Measurements from ENCODE around the gene UROS.

DNA sequence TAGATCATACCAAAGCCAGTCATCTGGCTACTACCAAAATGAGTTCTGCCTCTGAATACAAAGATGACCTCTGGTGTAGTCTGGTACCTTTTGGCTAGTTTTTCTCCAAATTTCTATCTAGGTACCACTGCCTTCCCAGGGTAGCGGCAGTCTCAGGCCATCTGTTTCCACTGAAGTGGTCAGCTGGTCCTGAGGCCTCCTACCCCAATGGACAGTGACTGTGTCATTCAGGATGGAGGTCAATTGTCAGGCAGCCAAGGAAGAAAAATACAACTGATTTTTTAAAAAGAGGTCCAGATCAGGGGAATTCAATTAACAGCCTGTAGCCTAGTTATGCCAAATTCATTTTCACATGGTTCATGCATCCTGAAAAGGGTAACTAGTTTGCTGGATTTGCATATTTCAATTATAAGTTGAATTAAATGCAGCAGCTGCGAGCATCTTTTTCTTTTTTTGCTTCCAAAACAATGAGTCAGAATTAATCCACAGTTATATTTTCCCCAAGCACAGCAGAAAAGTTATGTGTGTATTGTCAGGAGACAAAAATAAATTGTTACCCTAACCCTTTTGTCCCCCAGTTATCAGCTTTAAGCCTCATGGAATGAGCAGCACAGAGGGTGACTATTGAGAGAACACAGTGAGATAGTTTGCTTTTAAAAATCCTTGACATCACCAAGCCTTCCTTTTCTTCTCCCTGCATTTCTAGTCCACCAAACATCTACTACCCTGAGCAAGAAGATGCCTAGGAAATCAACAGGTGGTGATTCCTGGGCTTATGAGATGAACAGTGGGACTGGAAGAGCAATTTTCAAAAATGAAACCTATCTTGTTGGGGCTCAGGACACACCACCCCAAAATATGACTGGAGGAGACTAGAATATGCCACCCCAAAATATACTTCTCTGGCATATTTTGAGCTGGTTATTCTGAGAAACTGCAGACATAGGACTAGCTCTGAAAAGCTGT is 28.0 kb upstream of the UROS start:
- TF ChIP-seq, protein P1, sequence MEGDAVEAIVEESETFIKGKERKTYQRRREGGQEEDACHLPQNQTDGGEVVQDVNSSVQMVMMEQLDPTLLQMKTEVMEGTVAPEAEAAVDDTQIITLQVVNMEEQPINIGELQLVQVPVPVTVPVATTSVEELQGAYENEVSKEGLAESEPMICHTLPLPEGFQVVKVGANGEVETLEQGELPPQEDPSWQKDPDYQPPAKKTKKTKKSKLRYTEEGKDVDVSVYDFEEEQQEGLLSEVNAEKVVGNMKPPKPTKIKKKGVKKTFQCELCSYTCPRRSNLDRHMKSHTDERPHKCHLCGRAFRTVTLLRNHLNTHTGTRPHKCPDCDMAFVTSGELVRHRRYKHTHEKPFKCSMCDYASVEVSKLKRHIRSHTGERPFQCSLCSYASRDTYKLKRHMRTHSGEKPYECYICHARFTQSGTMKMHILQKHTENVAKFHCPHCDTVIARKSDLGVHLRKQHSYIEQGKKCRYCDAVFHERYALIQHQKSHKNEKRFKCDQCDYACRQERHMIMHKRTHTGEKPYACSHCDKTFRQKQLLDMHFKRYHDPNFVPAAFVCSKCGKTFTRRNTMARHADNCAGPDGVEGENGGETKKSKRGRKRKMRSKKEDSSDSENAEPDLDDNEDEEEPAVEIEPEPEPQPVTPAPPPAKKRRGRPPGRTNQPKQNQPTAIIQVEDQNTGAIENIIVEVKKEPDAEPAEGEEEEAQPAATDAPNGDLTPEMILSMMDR (IDR thresholded peaks at IDR 0.05 in 2 of 3, conservative IDR thresholded peaks at IDR 0.05 in 1 of 3; ENCODE audit: control insufficient read depth in 2 of 3, extremely low read depth in 1 of 3, insufficient read depth in 1 of 3, low read depth in 3 of 3, low read length in 3 of 3), result no peak
- TF ChIP-seq, protein P2, sequence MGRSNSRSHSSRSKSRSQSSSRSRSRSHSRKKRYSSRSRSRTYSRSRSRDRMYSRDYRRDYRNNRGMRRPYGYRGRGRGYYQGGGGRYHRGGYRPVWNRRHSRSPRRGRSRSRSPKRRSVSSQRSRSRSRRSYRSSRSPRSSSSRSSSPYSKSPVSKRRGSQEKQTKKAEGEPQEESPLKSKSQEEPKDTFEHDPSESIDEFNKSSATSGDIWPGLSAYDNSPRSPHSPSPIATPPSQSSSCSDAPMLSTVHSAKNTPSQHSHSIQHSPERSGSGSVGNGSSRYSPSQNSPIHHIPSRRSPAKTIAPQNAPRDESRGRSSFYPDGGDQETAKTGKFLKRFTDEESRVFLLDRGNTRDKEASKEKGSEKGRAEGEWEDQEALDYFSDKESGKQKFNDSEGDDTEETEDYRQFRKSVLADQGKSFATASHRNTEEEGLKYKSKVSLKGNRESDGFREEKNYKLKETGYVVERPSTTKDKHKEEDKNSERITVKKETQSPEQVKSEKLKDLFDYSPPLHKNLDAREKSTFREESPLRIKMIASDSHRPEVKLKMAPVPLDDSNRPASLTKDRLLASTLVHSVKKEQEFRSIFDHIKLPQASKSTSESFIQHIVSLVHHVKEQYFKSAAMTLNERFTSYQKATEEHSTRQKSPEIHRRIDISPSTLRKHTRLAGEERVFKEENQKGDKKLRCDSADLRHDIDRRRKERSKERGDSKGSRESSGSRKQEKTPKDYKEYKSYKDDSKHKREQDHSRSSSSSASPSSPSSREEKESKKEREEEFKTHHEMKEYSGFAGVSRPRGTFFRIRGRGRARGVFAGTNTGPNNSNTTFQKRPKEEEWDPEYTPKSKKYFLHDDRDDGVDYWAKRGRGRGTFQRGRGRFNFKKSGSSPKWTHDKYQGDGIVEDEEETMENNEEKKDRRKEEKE (IDR thresholded peaks at IDR 0.05), result no peak
- TF ChIP-seq, protein P3, sequence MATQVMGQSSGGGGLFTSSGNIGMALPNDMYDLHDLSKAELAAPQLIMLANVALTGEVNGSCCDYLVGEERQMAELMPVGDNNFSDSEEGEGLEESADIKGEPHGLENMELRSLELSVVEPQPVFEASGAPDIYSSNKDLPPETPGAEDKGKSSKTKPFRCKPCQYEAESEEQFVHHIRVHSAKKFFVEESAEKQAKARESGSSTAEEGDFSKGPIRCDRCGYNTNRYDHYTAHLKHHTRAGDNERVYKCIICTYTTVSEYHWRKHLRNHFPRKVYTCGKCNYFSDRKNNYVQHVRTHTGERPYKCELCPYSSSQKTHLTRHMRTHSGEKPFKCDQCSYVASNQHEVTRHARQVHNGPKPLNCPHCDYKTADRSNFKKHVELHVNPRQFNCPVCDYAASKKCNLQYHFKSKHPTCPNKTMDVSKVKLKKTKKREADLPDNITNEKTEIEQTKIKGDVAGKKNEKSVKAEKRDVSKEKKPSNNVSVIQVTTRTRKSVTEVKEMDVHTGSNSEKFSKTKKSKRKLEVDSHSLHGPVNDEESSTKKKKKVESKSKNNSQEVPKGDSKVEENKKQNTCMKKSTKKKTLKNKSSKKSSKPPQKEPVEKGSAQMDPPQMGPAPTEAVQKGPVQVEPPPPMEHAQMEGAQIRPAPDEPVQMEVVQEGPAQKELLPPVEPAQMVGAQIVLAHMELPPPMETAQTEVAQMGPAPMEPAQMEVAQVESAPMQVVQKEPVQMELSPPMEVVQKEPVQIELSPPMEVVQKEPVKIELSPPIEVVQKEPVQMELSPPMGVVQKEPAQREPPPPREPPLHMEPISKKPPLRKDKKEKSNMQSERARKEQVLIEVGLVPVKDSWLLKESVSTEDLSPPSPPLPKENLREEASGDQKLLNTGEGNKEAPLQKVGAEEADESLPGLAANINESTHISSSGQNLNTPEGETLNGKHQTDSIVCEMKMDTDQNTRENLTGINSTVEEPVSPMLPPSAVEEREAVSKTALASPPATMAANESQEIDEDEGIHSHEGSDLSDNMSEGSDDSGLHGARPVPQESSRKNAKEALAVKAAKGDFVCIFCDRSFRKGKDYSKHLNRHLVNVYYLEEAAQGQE (IDR thresholded peaks at IDR 0.05; ENCODE audit: low read depth, low read length), result no peak
- TF ChIP-seq CBX3 (IDR thresholded peaks at IDR 0.05; ENCODE audit: borderline replicate concordance, low read depth) (no peak), TBL1XR1 (IDR thresholded peaks at IDR 0.05; ENCODE audit: low read depth, low read length) (no peak), MYB (IDR thresholded peaks at IDR 0.05; ENCODE audit: borderline replicate concordance, low read depth, low read length) (no peak), IKZF2 (IDR thresholded peaks at IDR 0.05) (no peak), EZH2 (IDR thresholded peaks at IDR 0.05; ENCODE audit: borderline replicate concordance, control insufficient read depth, low read depth, low read length) (no peak), EGR1 (IDR thresholded peaks at IDR 0.05; ENCODE audit: borderline replicate concordance in 1 of 2, low read depth in 2 of 2, low read length in 2 of 2) (no peak), ESRRA (IDR thresholded peaks at IDR 0.05; ENCODE audit: low read length) (no peak), TAF1 (IDR thresholded peaks at IDR 0.05; ENCODE audit: borderline replicate concordance, low read depth, low read length) (no peak)
- TF ChIP-seq, protein P4, sequence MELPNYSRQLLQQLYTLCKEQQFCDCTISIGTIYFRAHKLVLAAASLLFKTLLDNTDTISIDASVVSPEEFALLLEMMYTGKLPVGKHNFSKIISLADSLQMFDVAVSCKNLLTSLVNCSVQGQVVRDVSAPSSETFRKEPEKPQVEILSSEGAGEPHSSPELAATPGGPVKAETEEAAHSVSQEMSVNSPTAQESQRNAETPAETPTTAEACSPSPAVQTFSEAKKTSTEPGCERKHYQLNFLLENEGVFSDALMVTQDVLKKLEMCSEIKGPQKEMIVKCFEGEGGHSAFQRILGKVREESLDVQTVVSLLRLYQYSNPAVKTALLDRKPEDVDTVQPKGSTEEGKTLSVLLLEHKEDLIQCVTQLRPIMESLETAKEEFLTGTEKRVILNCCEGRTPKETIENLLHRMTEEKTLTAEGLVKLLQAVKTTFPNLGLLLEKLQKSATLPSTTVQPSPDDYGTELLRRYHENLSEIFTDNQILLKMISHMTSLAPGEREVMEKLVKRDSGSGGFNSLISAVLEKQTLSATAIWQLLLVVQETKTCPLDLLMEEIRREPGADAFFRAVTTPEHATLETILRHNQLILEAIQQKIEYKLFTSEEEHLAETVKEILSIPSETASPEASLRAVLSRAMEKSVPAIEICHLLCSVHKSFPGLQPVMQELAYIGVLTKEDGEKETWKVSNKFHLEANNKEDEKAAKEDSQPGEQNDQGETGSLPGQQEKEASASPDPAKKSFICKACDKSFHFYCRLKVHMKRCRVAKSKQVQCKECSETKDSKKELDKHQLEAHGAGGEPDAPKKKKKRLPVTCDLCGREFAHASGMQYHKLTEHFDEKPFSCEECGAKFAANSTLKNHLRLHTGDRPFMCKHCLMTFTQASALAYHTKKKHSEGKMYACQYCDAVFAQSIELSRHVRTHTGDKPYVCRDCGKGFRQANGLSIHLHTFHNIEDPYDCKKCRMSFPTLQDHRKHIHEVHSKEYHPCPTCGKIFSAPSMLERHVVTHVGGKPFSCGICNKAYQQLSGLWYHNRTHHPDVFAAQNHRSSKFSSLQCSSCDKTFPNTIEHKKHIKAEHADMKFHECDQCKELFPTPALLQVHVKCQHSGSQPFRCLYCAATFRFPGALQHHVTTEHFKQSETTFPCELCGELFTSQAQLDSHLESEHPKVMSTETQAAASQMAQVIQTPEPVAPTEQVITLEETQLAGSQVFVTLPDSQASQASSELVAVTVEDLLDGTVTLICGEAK (IDR thresholded peaks at IDR 0.05; ENCODE audit: borderline replicate concordance), result no peak

Measured in GM12878 (cell line).